GM19438 (cell line): ENCODE data around the gene PRKACB.
"Not testable (repeated sequence)": the region's sequence is repeated elsewhere in the genome, so short reads cannot be mapped to it uniquely, and the experiment has no call there.

Experiments used
- ATAC-seq: cut with Tn5 transposase; IDR thresholded peaks from one replicate; pipeline ENCODE4 v1.9.1; 2021; ENCODE audit warnings: low read depth; ENCODE audit not compliant: unreplicated experiment

PRKACB gene

DNA sequence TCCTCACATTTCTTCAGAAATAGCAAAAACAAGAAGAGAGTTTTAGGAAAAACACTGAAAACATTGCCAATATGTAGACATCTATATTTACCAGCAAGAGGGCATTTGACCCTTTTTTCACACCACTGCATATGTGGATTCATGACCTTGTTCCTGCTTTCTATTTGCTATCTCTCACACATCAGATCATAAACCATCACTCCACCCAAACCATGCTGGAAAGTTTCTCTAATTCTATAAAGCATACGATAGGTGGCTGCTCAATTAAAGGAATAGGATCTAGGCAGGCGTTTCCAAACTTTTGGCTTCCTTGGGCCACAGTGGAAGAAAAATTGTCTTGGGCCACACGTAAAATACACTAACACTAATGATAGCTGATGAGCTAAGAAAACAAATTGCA is 121.8 kb downstream of the PRKACB start:
- ATAC-seq, result no peak

GRCh38 chr1:84266748-84267147 is 122.7 kb downstream of the PRKACB start:
- no peak for ATAC-seq

- no peak for ATAC-seq
Observed at GRCh38 chr1:84267476-84267875, 123.4 kb downstream of the PRKACB start.

- no peak for ATAC-seq
Observed at GRCh38 chr1:84268346-84268745, 124.3 kb downstream of the PRKACB start.

DNA sequence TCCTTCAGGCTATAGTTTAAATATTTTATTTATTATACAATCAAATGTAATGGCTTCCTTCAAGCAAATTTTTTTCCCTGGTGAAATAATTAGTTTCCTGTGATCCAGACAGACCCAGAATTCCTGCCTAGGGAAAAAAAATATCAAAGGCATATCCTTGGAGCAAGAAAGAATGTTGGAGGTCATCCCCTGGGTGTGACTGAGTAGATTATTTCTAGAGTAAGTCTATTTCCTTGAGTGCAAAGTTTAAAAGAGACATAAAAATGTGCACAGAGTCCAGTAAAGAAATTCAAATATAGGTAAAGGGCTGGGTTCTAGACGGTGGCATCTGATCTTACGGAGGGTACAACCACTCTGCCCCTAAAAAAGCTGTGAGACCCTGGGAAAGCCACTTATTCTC is 125.2 kb downstream of the PRKACB start:
- ATAC-seq, result no peak

DNA sequence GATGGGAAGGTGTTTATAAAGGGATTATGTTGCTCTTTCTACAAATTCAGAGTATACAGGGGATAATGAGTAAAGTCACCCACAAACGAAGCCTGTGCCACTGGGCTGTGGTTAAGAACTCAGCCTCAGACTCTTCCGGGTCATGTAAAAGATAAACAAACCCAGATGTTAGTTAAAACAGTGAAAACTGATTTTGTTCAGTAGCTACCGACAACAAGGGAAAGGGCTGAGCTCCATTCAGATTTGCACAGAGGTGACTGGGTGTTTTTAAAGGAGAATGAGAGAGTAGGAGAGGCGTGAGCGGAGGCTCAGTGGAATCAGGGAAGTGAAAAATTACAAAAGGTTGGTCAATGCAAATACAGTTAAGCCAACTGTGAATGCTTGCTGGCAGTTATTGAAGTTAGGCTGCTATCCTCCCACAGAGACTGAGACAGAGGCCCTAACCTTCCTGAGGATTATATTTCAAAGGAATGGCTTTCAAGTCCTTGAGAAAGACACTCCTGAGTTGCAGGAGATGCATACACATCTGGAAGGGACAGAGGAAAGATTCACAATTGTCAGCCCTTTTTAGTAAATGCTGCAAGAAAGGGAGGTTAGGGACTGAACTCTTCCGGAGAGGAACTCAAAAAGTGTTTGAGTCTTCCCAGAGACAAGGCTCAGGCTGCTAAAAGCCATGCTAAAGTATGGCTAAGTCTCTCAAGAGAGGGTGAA is 127.5 kb downstream of the PRKACB start:
- ATAC-seq, result peak; percentile 98

DNA sequence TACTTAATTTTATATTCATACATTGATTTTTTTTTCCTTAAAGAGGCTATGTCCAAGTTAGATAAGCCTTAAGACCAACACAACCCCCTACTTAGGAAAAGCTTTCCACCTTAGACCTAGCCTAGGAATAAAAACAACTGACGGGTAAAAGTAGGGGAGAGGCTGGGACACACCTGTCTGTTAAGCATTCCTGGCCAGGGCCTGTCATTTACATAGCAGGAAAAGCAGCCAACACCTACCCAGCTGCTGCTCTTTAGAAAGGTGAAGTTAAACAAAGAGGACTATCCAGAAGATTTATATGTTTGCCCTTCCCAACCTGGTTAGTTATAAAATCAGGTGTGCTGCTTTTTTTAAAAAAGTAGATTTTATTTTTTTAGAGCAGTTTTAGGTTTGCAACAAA is 128.3 kb downstream of the PRKACB start:
- no peak for ATAC-seq

DNA sequence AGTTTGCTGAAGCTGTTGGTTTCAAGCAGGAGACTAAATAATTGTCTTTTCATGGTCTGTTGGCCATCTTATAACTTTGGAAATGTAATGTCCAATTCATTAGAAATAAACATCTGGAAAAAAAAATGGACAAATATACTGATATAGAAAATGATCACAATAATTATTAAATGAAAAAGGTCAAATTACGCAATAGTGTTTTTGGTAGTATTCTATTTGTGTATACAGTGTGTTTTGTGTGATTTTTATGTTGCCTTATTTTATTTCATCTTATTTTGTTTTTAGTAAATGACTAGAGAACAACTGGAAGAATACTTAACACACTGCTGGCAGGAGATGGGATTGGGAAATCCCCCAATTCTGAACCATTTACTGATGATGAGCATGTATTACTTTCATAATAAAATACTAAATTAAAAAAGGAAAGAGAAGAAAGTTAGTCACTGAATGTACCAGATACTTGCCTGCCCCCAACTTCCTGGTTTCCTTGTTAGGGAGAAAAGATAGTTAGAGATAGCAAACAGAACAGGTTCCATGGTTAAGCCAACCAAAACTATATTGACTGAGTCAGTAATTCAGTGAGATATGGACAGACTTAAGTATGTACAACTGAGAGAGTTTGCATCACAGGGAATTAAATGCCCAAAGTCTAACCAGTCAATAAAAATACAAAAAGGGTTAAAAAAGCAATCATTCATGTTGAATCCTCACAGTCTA is 133.4 kb downstream of the PRKACB start:
- ATAC-seq, result no peak

DNA sequence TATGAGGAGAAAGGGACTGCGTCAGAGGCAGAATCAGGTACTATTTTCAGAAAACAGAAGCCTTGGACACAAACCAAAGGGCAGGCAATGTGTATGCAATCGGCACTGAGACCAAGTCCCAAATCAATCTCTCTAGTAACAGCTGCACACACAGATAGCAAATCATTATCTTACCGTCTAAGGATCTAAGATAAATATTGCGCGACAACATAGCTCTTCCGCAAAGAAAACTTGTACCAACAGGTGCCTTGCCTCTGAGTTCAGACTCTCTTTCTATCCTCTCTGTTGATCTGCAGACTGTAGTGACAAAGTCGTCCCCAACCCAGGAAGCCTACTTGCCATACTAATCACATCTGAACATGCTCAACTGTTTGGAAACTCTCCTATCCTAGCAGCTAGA is 134.8 kb downstream of the PRKACB start:
- no peak for ATAC-seq

DNA sequence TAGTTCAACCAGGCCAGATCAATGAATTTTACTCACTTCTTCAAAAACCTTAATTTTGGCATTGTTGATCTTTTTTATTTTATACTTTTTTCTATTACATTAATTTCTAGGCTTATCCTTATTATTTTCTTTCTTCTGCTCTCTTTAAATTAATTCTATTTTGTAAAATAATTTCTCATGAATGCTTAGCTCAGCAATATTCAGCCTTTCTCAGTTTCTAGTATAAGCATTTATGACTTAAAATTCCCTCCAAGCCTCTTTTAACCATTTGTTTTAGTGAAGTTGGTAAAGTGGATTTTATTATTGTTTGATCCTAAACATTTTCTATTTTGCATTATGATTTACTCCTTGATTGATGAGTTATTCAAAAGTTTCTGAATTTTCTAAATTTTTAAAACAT is 136.8 kb downstream of the PRKACB start:
- no peak for ATAC-seq

- ATAC-seq, result peak; percentile 72
Observed at GRCh38 chr1:84282780-84283333, 138.8 kb downstream of the PRKACB start.

DNA sequence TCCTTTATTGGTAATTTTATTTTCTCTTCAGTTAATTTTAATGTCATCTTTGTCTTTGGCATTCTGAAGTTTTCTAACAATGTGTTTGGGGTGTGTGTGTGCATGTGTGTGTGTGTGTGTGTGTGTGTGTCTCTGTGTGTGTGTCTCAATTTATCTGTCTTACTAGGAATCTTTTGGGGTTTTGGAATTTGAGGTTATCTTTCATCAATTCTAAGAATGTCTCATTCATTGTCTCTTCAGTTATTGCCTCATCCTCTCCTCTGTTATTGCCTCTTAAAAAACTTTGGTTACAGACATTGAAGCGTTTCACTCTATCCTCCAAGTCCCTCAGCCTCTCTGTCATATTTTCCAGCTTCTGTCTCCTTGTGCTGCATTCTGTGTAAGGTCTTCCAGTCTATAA is 139.3 kb downstream of the PRKACB start:
- no peak for ATAC-seq

DNA sequence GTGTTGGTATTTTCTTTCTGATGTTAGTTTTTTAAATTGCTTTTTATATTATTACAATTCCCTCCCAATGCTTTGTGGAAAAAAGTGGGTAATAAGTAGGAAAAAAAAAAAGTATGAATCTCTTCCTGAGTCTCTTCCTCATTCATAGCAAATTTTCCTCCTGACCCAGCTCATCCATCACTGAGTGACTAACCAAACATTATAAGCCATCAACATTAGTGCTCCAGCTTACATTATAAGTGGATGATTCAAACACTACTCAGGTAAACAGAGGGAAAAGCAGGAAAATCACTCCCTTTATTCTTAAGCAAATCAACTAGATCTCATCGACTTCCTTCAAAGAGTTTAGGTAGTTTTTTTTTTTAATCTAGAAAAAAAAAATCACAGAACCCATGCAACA is 142.0 kb downstream of the PRKACB start:
- ATAC-seq, result no peak

GRCh38 chr1:84287389-84287788 is 143.3 kb downstream of the PRKACB start:
- ATAC-seq, result not testable (repeated sequence)
